Breast epithelium (tissue), 4 donors: ENCODE data around the gene FBXO5. TPM values are rescaled to one million over a fixed set of nuclear protein-coding genes. Genes with fewer than 3 reads are reported as not detected.

ENCODE experiments used
- DNase-seq, 2 donors: peaks; one replicate each; pipeline ENCODE4 v3.0.0-alpha.2; 2019; ENCODE audit warnings: low spot score in 2 of 2
- H3K27ac ChIP-seq, 2 donors: fragments of 200-600 bp; sonication (generic) in 1 of 2; one replicate each; pipeline ENCODE4 v1.5.1; 2016 to 2019; ENCODE audit warnings: mild to moderate bottlenecking in 1 of 2
- H3K27me3 ChIP-seq, 2 donors: fragments of 200-600 bp; sonication (generic) in 1 of 2; one replicate each; pipeline versions ENCODE4 v1.5.1 to v1.6.0; 2017 to 2019; ENCODE audit warnings: control low read depth in 1 of 2, mild to moderate bottlenecking in 1 of 2
- H3K36me3 ChIP-seq: fragments of 200-600 bp; one replicate; pipeline ENCODE4 v1.5.1; 2019
- H3K4me1 ChIP-seq, 2 donors: fragments of 200-600 bp; sonication (generic); one replicate each; pipeline ENCODE4 v1.5.1; 2016 to 2019; ENCODE audit warnings: control low read depth in 1 of 2
- H3K4me3 ChIP-seq, 3 donors: fragments of 200-600 bp; sonication (generic); 1 replicate in 2 of 3; 2 replicates in 1 of 3; pipeline ENCODE4 v1.5.1; 2016 to 2019; ENCODE audit warnings: mild to moderate bottlenecking in 3 of 3, moderate library complexity in 2 of 3
- H3K9me3 ChIP-seq, 2 donors: fragments of 200-600 bp; sonication (generic) in 1 of 2; one replicate each; pipeline ENCODE4 v1.5.1; 2016 to 2019; ENCODE audit warnings: control low read depth in 1 of 2
- CTCF ChIP-seq, 3 donors: fragments of 450-650 bp; IDR thresholded peaks; one replicate each; pipeline ENCODE4 v1.5.1; 2016 to 2017; ENCODE audit warnings: antibody characterized with exemption in 3 of 3, mild to moderate bottlenecking in 3 of 3, moderate library complexity in 3 of 3
- POLR2A ChIP-seq: fragments of 450-650 bp; IDR thresholded peaks from one replicate; pipeline ENCODE4 v1.6.1; 2016; ENCODE audit warnings: antibody characterized with exemption, mild to moderate bottlenecking, moderate library complexity
- POLR2AphosphoS5 ChIP-seq, 3 donors: sonication (generic); formaldehyde crosslinking; IDR thresholded peaks; one replicate each; pipeline ENCODE4 v1.6.1; 2017; ENCODE audit warnings: antibody characterized with exemption in 3 of 3
- intact Hi-C: fragments of 100-400 bp; cut with DNase I; formaldehyde crosslinking; loops from one replicate; pipeline ENCODE4 v1.15.1; 2023; ENCODE audit warnings: low total_unique reads
- total RNA-seq, 3 donors: library from RNA; depleted of rRNA; stranded (reverse); fragments of >200 nt; gene quantifications; one replicate each; pipeline ENCODE4 v1.1.0, GENCODE V29; 2016

FBXO5 gene
- total RNA-seq, 3 donors from 2014 or later: 4.0 to 7.0 (median 4.3) TPM

- H3K27ac ChIP-seq: no peak overlapping the region
- intact Hi-C loops: loop anchor here (10.0 kb wide), 1 partner anchor 728 kb away; no protein-coding TSS in a partner anchor
- no peaks in the 10 kb centered on the region for H3K9me3 ChIP-seq
- no peaks in the 10 kb centered on the region for H3K4me1 ChIP-seq
- no peaks in the 10 kb centered on the region for H3K36me3 ChIP-seq
- TF ChIP-seq CTCF (IDR thresholded peaks at IDR 0.05): no peak
- TF ChIP-seq POLR2AphosphoS5 (IDR thresholded peaks at IDR 0.05): no peak
- no peak for TF ChIP-seq POLR2A
- DNase-seq: no peak
- H3K4me3 ChIP-seq: no peak overlapping the region
- peaks cover 0 to 1% of the 10 kb centered on the region in 2 donors for H3K27me3 ChIP-seq
Measured at GRCh38 chr6:152942319-152942869, 40.4 kb downstream of the FBXO5 start.

- TF ChIP-seq POLR2A (no peak), CTCF (IDR thresholded peaks at IDR 0.05) (no peak), POLR2AphosphoS5 (IDR thresholded peaks at IDR 0.05) (no peak)
- intact Hi-C loops: loop anchor here (10.0 kb wide), 1 partner anchor 727 kb away; no protein-coding TSS in a partner anchor
Measured at GRCh38 chr6:152941746-152942145, 41.1 kb downstream of the FBXO5 start.

GRCh38 chr6:152932865-152933264 lies 50.0 kb downstream of the FBXO5 start:
- intact Hi-C loops: no loop called here
- Histone ChIP-seq H3K27ac (no peak overlapping the region), H3K9me3 (no peaks in the 10 kb centered on the region), H3K4me3 (no peak overlapping the region), H3K36me3 (no peaks in the 10 kb centered on the region), H3K4me1 (no peaks in the 10 kb centered on the region), H3K27me3 (peaks cover 0 to 5% of the 10 kb centered on the region in 2 donors)
- DNase-seq: no peak
- no peak for TF ChIP-seq POLR2AphosphoS5 (IDR thresholded peaks at IDR 0.05)
- no peak for TF ChIP-seq CTCF (IDR thresholded peaks at IDR 0.05)
- no peak for TF ChIP-seq POLR2A

More at GRCh38 chr6:152941746-152942145, 41.1 kb downstream of the FBXO5 start:
- no peak overlapping the region for H3K4me3 ChIP-seq
- H3K4me1 ChIP-seq: no peaks in the 10 kb centered on the region
- no peaks in the 10 kb centered on the region for H3K9me3 ChIP-seq
- no peaks in the 10 kb centered on the region for H3K36me3 ChIP-seq
- no peak for DNase-seq
- peaks cover 0 to 5% of the 10 kb centered on the region in 2 donors for H3K27me3 ChIP-seq
- H3K27ac ChIP-seq: no peak overlapping the region

- no peak overlapping the region for H3K4me3 ChIP-seq
- H3K9me3 ChIP-seq: no peaks in the 10 kb centered on the region
- H3K36me3 ChIP-seq: no peaks in the 10 kb centered on the region
- no peak for TF ChIP-seq POLR2AphosphoS5 (IDR thresholded peaks at IDR 0.05)
- no peaks in the 10 kb centered on the region for H3K4me1 ChIP-seq
- H3K27ac ChIP-seq: no peak overlapping the region
- H3K27me3 ChIP-seq: no peaks in the 10 kb centered on the region
- intact Hi-C loops: no loop called here
- DNase-seq: no peak
Measured at GRCh38 chr6:152922706-152923105, 60.1 kb downstream of the FBXO5 start.

Other genes starting within 250 kb of the FBXO5 start
- 1 to 10 TPM in 1 of 3 donors, under 1 TPM in 2; 0.48 to 1.5 (median 0.98) TPM for gene VIP, start 232.2 kb downstream of the FBXO5 start, total RNA-seq
- 10 to 100 TPM; 13.1 to 19.8 (median 14.6) TPM for gene MTRF1L, start 19.7 kb upstream of the FBXO5 start, total RNA-seq
- gene RGS17, start 148.2 kb upstream of the FBXO5 start, total RNA-seq: 1 to 10 TPM in 1 of 3 donors, under 1 TPM in 2; 0.29 to 1.8 (median 0.66) TPM